Measurements from ENCODE around the gene H1-8. TPM values are rescaled to one million over a fixed set of nuclear protein-coding genes. Genes with fewer than 3 reads are reported as not detected.

Gene H1-8
- total RNA-seq, 1 donor from 2014 or later = not detected

DNA sequence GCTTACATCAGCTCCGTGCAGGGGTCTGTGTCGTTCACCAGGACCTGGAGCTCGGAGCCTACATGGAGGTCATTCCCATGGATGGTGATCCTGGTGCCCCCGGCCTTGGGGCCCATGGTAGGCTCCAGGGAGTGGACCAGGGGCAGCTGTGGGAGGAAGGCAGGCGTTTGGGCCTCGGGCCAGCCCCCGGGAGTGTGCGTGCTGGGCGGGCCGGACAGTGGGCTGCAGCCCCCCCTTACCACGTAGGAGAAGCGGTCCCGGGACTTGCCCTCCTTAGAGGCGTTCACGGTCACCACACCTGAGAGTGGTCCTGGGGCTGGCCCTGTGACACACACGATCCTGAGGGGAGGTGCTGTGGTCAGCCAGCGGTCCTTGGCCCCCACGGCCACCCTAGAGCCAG lies 29.6 kb downstream of the H1-8 start:
- Mint-ChIP-seq H3K4me1 (ENCODE audit: low read depth) (no peaks in the 10 kb centered on the region), H3K27me3 (ENCODE audit: low read depth) (no peaks in the 10 kb centered on the region), H3K4me3 (ENCODE audit: unreplicated experiment) (no peak overlapping the region), H3K9me3 (ENCODE audit: low read depth) (no peaks in the 10 kb centered on the region), H3K27ac (ENCODE audit: unreplicated experiment) (no peak overlapping the region), H3K36me3 (ENCODE audit: low read depth) (peaks cover 37% of the 10 kb centered on the region)
- TF ChIP-seq, protein P1, sequence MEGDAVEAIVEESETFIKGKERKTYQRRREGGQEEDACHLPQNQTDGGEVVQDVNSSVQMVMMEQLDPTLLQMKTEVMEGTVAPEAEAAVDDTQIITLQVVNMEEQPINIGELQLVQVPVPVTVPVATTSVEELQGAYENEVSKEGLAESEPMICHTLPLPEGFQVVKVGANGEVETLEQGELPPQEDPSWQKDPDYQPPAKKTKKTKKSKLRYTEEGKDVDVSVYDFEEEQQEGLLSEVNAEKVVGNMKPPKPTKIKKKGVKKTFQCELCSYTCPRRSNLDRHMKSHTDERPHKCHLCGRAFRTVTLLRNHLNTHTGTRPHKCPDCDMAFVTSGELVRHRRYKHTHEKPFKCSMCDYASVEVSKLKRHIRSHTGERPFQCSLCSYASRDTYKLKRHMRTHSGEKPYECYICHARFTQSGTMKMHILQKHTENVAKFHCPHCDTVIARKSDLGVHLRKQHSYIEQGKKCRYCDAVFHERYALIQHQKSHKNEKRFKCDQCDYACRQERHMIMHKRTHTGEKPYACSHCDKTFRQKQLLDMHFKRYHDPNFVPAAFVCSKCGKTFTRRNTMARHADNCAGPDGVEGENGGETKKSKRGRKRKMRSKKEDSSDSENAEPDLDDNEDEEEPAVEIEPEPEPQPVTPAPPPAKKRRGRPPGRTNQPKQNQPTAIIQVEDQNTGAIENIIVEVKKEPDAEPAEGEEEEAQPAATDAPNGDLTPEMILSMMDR (IDR thresholded peaks at IDR 0.05) = no peak
- no peak for DNase-seq (ENCODE audit: low spot score)

- H3K27me3 Mint-ChIP-seq (ENCODE audit: low read depth) = no peaks in the 10 kb centered on the region
- no peaks in the 10 kb centered on the region for H3K9me3 Mint-ChIP-seq (ENCODE audit: low read depth)
- no peaks in the 10 kb centered on the region for H3K4me1 Mint-ChIP-seq (ENCODE audit: low read depth)
- H3K27ac Mint-ChIP-seq (ENCODE audit: unreplicated experiment) = no peak overlapping the region
- TF ChIP-seq, protein P1 (IDR thresholded peaks at IDR 0.05) = no peak
- H3K36me3 Mint-ChIP-seq (ENCODE audit: low read depth) = peaks cover 33% of the 10 kb centered on the region
- DNase-seq (ENCODE audit: low spot score) = no peak
- H3K4me3 Mint-ChIP-seq (ENCODE audit: unreplicated experiment) = no peak overlapping the region
Measured at GRCh38 chr3:129573493-129573892, 30.5 kb downstream of the H1-8 start.

DNA sequence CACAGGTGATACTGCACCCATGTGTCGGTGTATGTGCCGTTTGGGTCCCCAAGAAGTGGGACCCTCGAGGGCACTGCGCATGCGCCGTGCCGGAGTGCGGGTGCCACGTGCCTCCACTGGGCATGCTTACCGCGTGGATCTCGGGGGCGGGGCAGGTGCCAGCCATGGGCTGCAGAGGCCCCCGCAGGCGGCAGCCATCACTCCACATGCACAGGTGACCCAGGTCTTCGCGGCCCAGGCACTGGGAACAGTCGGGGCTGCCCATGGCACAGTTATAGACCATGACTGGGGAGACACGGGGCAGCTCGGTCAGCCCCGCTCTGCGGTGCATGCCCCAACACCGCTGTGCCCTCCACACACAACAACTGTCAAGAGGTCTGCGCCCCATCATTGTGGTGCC lies 31.2 kb downstream of the H1-8 start:
- H3K27ac Mint-ChIP-seq (ENCODE audit: unreplicated experiment) = no peak overlapping the region
- H3K4me1 Mint-ChIP-seq (ENCODE audit: low read depth) = no peaks in the 10 kb centered on the region
- no peak for DNase-seq (ENCODE audit: low spot score)
- TF ChIP-seq, protein P1 (IDR thresholded peaks at IDR 0.05) = no peak
- H3K9me3 Mint-ChIP-seq (ENCODE audit: low read depth) = no peaks in the 10 kb centered on the region
- no peaks in the 10 kb centered on the region for H3K27me3 Mint-ChIP-seq (ENCODE audit: low read depth)
- peaks cover 27% of the 10 kb centered on the region for H3K36me3 Mint-ChIP-seq (ENCODE audit: low read depth)
- no peak overlapping the region for H3K4me3 Mint-ChIP-seq (ENCODE audit: unreplicated experiment)

DNA sequence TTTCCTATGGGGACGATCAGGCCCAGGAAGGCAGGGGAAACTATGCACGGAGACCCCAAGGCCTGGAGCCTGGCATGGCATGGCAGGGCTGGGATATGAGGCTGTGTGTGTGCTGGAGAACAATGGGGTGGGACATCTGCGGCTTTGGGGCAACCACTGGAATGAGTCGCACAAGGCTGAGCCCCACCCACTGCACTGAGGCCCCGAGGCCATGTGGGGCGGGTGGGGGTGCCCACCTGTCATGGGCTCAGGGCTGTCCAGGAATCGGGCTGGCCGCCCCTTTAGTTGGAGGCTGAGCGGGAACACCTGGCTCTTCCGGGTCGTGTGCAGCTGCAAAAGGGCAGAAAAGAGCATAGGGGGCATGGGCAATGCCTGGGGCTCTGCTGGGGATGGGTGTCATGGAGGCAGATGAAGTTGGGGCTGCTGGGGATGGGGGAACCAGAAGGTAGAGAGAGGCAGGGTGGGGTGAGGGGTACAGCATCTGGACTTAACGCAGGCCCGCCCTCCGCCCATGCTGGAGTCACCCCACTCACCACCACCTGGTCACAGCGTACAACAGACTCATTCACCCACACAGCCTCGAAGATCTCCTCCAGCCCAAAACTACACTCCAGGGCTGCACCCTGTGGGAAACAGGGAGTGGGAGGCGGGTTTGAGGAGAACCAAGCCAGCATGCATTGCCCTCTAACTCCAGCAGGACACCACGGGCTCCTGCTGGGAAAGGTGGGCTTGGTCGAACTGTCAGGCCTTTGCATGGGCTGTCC lies 32.4 kb downstream of the H1-8 start:
- no peak for DNase-seq (ENCODE audit: low spot score)
- H3K4me1 Mint-ChIP-seq (ENCODE audit: low read depth) = no peaks in the 10 kb centered on the region
- H3K4me3 Mint-ChIP-seq (ENCODE audit: unreplicated experiment) = no peak overlapping the region
- TF ChIP-seq, protein P1 (IDR thresholded peaks at IDR 0.05) = no peak
- peaks cover 27% of the 10 kb centered on the region for H3K36me3 Mint-ChIP-seq (ENCODE audit: low read depth)
- H3K27ac Mint-ChIP-seq (ENCODE audit: unreplicated experiment) = peak overlapping the region; percentile 36
- H3K9me3 Mint-ChIP-seq (ENCODE audit: low read depth) = no peaks in the 10 kb centered on the region
- H3K27me3 Mint-ChIP-seq (ENCODE audit: low read depth) = no peaks in the 10 kb centered on the region

DNA sequence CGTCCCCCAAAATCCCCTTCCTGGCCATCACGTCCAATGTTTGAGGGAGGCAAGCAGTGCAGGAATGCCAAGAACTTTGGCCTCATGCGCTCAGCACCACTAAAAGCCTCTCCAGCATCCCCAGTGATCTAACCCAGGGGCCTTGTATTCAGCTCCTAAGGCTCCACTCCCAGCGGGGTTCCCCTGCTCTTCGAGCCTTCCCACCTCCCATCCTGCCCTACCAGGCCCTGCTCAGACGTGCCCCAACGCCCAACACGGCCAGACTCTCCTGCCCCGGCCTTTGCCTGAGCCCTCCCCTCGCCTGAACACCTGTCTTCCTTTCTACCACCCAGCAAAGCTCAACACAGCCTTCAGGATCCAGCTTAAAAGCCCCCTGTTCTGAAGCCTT lies 33.0 kb downstream of the H1-8 start:
- H3K27me3 Mint-ChIP-seq (ENCODE audit: low read depth) = no peaks in the 10 kb centered on the region
- H3K4me1 Mint-ChIP-seq (ENCODE audit: low read depth) = no peaks in the 10 kb centered on the region
- H3K36me3 Mint-ChIP-seq (ENCODE audit: low read depth) = peaks cover 27% of the 10 kb centered on the region
- no peak for DNase-seq (ENCODE audit: low spot score)
- H3K9me3 Mint-ChIP-seq (ENCODE audit: low read depth) = no peaks in the 10 kb centered on the region
- TF ChIP-seq, protein P1 (IDR thresholded peaks at IDR 0.05) = no peak
- no peak overlapping the region for H3K4me3 Mint-ChIP-seq (ENCODE audit: unreplicated experiment)
- H3K27ac Mint-ChIP-seq (ENCODE audit: unreplicated experiment) = peak overlapping the region; percentile 37
